Fibroblast of the conjunctiva (primary cell): Measurements from ENCODE around the gene SLC35G6.
"Not testable (repeated sequence)": the region's sequence is repeated elsewhere in the genome, so short reads cannot be mapped to it uniquely, and the experiment has no call there.

Source experiments
- DNase-seq: peaks from one replicate; pipeline ENCODE4 v3.0.0-alpha.2; 2010; ENCODE audit warnings: low read depth

The SLC35G6 gene

DNA sequence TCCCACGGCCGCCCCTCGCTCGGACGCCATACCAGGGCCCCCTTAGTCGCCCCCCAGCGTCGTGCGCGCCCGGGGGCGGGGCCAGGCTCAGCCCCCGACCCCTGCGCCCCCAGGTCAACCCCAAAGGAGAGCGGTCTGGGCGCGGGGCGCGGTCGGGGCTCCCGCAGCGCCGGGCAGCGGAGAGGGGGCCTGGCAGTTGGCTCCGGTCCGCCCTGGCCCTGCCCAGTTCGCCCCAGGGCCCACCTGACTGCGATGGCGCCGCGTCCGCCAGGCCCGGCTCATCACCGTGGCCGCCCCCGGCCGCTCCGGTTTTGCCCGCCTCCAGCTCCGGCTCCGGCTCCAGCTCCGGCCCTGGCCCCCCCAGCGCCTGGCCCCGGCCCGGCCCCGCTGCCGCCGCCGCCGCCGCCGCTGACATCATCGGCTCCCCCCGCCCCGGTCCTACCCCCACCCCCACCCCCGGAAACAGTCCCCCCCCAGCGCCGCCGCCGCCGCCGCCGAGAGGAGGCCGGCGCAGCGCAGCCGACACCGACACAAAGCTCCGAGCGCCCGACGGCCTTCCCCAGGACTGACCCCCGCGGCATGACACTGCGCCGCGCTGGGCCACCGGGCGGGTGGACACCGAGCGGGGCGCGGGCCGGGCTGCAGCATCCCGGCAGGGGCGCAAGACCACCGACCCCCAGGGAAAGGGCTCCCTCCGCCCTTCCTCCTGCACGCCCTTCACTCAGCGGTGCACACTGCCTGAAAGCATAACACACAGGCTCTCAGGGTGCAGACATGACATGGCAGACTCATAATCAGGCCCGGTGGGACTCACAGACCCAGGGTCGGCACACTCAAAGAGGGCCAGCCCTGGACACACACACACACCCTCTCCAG, 1.8 kb upstream of the SLC35G6 start, which contains the start of gene ZBTB4:
TSS of gene ZBTB4 (minus strand) at position 419 of the 876 bp plus-strand sequence. CDS start 12,830 bp downstream, outside the sequence.
- no peak for DNase-seq

GRCh38 chr17:7480089-7480384, 1.2 kb upstream of the SLC35G6 start:
- no peak for DNase-seq

DNA sequence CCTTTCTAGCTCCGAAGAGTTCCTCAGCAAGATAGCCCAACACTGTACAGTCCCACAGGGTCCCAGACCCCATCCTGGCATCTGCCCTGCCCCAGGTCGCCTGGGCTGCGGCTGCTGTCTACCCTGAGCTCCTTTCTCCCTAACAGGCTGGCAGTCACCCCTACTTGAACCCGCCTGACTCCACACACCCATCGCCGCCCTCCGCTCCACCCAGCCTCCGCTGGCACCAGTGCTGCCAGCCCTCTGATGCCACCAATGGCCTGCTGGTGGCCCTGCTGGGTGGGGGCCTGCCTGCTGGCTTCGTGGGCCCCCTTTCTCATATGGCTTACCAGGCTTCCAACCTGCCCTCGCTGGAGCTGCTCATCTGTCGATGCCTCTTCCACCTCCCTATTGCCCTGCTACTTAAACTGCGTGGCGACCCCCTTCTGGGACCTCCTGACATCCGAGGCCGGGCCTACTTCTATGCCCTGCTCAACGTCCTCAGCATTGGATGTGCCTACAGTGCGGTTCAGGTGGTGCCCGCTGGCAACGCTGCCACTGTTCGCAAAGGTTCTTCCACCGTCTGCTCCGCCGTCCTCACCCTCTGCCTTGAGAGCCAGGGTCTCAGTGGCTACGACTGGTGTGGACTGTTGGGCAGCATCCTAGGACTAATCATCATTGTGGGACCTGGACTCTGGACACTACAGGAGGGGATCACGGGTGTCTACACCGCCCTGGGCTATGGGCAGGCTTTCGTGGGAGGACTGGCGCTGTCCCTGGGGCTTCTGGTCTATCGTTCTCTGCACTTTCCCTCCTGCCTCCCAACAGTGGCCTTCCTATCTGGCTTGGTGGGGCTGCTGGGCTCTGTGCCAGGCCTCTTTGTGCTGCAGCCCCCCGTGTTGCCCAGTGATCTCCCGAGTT, 846 bp downstream of the SLC35G6 start:
- DNase-seq = not testable (repeated sequence)

GRCh38 chr17:7482742-7483088, 1.5 kb downstream of the SLC35G6 start:
- not testable (repeated sequence) for DNase-seq

- peak; percentile 87 for DNase-seq
Measured at GRCh38 chr17:7483255-7484066, 2.2 kb downstream of the SLC35G6 start.

- DNase-seq = peak; percentile 99
Measured at GRCh38 chr17:7484067-7484918, 3.0 kb downstream of the SLC35G6 start, which contains the start of gene POLR2A. TSS of gene POLR2A (plus strand) at chr17:7484366.

GRCh38 chr17:7484919-7485377, 3.7 kb downstream of the SLC35G6 start:
- no peak for DNase-seq

DNA sequence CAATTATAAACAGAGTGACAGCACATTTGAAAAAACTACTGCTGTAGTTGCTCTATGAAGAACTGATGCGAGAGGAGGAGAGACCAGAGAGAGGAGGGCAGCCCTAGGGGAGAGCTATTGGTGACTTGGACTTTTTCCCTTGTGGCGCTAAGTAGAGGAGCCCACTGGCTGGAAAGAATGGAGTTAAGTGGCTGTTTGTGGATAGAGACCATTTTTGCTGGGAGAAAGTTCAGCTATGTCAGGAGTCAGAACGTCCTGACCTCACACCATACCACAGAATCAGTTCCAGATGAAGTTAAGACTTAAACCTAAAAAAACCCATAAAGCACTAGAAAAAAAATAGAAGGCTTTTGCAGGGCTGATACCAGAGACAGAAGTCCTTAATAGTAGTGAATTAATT, 4.9 kb downstream of the SLC35G6 start:
- peak; percentile 56 for DNase-seq

DNA sequence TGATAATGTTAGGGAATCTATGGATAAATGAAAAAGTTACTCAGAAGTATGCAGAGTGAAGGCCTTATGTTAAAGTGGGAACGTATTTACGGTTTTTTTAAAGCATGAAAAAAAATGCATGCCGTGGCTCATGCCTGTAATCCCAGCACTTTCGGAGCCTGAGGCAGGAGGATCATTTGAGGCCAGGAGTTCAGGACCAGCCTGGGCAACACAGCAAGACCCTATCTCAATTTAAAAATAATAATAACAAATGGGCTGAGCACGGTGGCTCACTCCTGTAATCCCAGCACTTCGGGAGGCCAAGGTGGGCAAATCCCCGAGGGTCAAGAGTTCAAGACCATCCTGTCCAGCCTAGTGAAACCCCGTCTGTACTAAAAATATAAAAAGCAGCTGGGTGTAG, 8.9 kb downstream of the SLC35G6 start:
- DNase-seq = no peak

DNA sequence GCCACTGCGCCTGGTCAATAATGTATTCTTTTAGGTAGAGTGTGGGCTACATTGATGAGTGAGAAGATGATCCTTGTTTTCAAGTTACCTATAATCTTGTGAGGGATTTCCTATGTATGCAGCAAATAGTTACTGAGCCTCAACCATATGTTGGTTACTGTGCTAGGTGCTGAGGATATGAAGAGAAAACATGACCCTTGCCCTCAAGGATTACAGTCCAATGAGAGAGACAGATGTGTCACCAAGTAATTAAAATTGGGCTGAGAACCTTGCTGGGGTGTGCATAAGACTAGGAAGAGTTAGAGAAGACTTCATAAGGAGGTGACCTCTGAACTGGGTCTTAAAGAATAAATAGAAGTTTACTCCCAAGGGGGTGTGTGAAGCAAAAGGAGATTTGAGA, 10.3 kb downstream of the SLC35G6 start:
- DNase-seq = no peak

DNA sequence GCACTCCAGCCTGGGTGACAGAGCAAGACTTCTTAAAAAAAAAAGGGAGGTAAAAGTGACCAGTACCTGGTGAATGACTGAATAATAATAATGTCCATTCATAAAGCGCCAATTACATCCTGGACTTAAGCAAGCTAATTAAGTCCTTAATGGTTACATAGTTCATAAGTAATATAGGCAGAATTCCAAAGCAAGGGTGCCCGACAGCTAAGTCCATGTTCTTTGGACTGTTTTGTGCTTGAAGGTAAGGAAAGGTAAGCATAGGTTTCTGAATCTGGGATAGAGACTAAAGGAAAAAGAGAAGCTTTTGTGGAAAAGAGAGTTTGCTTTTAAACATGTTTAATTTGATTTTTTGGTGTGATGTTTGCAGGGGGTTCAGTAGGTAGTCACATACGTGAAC, 12.7 kb downstream of the SLC35G6 start:
- DNase-seq = no peak

GRCh38 chr17:7495906-7496434, 14.7 kb downstream of the SLC35G6 start:
- DNase-seq = no peak

GRCh38 chr17:7496470-7497183, 15.4 kb downstream of the SLC35G6 start:
- DNase-seq = no peak

GRCh38 chr17:7497228-7497627, 16.0 kb downstream of the SLC35G6 start:
- no peak for DNase-seq

- DNase-seq = no peak
Measured at GRCh38 chr17:7497636-7498035, 16.4 kb downstream of the SLC35G6 start.

GRCh38 chr17:7499161-7499560, 17.9 kb downstream of the SLC35G6 start:
- no peak for DNase-seq

DNA sequence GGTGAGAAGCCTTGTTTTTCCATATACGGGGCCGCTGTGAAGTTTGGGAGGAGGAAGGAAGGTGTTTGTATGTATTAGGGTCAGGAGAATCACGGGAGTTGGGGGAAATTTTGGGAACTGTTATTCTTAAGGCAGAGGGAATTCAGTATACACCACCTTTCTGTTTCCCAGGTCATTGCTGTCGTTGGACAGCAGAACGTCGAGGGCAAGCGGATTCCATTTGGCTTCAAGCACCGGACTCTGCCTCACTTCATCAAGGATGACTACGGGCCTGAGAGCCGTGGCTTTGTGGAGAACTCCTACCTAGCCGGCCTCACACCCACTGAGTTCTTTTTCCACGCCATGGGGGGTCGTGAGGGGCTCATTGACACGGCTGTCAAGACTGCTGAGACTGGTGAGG, 20.5 kb downstream of the SLC35G6 start:
- DNase-seq = no peak

DNA sequence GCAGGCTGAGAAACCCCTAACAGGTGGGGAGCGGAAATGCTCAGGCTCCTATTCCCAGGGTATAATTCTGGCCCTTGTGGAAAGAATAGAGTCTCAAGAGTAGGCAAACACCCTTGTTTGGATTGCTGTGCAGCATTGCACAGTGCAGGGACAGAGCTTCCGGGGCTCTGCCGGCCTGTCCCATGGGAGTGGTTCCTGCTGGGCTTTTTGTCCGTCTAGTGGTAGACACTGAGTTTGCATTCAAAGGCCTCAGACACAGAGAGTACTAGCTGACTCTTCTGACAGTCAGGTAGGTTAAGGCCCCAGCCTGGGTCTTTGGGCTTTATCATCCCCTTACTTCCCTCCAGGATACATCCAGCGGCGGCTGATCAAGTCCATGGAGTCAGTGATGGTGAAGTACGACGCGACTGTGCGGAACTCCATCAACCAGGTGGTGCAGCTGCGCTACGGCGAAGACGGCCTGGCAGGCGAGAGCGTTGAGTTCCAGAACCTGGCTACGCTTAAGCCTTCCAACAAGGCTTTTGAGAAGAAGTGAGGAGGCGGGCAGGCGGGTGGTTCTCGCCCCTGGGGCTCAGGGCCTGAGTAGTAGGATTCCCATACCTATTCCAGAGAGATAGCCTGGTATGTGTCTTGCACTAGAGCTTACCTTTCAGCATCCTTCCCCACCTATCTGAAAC, 21.1 kb downstream of the SLC35G6 start:
- DNase-seq = no peak

DNA sequence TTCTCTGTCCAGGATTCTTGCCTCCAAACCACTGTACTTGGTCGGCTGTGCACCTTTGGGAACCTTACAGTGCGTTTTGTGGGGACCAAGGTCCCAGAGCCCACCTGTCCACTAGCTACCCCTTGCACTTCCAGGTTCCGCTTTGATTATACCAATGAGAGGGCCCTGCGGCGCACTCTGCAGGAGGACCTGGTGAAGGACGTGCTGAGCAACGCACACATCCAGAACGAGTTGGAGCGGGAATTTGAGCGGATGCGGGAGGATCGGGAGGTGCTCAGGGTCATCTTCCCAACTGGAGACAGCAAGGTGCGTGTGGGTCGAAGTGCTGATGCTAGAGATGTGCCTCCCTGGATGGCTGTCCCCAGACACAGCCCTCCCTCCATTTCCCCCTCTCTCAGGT, 21.7 kb downstream of the SLC35G6 start:
- no peak for DNase-seq

GRCh38 chr17:7503521-7503920, 22.3 kb downstream of the SLC35G6 start:
- DNase-seq = no peak
